Tibial nerve (tissue), 4 donors: Measurements from ENCODE around the gene TRAPPC2. TPM values are rescaled to one million over a fixed set of nuclear protein-coding genes. Genes with fewer than 3 reads are reported as not detected.

ENCODE experiments used
- DNase-seq, 2 donors: peaks; one replicate each; pipeline ENCODE4 v3.0.0-alpha.2; 2019; ENCODE audit warnings: low spot score in 2 of 2
- H3K27ac ChIP-seq, 4 donors: fragments of 200-600 bp; sonication (generic) in 3 of 4; one replicate each; pipeline ENCODE4 v1.5.1; 2017 to 2019; ENCODE audit warnings: mild to moderate bottlenecking in 1 of 4
- H3K27me3 ChIP-seq, 2 donors: fragments of 200-600 bp; sonication (generic) in 1 of 2; one replicate each; pipeline versions ENCODE4 v1.5.1 to v1.6.0; 2017 to 2019
- H3K36me3 ChIP-seq, 3 donors: fragments of 200-600 bp; sonication (generic); one replicate each; pipeline ENCODE4 v1.5.1; 2018 to 2019
- H3K4me1 ChIP-seq, 4 donors: fragments of 200-600 bp; sonication (generic) in 3 of 4; one replicate each; pipeline ENCODE4 v1.5.1; 2017 to 2019
- H3K4me3 ChIP-seq, 4 donors: fragments of 200-600 bp; sonication (generic) in 3 of 4; one replicate each; pipeline ENCODE4 v1.5.1; 2017 to 2019; ENCODE audit warnings: mild to moderate bottlenecking in 1 of 4, moderate library complexity in 1 of 4
- H3K9me3 ChIP-seq, 4 donors: fragments of 200-600 bp; sonication (generic) in 3 of 4; one replicate each; pipeline ENCODE4 v1.5.1; 2017 to 2019
- EP300 ChIP-seq, 2 donors: sonication (generic); formaldehyde crosslinking; IDR thresholded peaks; one replicate each; pipeline ENCODE4 v1.6.1; 2017; ENCODE audit warnings: antibody characterized with exemption in 2 of 2, mild to moderate bottlenecking in 1 of 2
- POLR2A ChIP-seq, 2 donors: fragments of 450-650 bp; IDR thresholded peaks; one replicate each; pipeline ENCODE4 v1.6.1; 2017; ENCODE audit warnings: antibody characterized with exemption in 2 of 2, mild to moderate bottlenecking in 2 of 2, moderate library complexity in 2 of 2
- WGBS, 2 donors: methylation state at CpG; one replicate each; pipeline ENCODE4 v1.1.5; 2018; 5-methylcytosine and 5-hydroxymethylcytosine counted together
- total RNA-seq, 4 donors: library from RNA; depleted of rRNA; stranded (reverse); fragments of >200 nt; gene quantifications; one replicate each; pipeline ENCODE4 v1.1.0, GENCODE V29; 2016
- TF ChIP-seq, protein P1 (sequence below), 5 experiments: fragments of 200-600 bp in 3 of 5; fragments of 450-650 bp in 2 of 5; sonication (generic) in 3 of 5; IDR thresholded peaks; one replicate each; pipeline ENCODE4 v1.5.1; 2016 to 2019; ENCODE audit warnings: antibody characterized with exemption in 5 of 5, mild to moderate bottlenecking in 3 of 5, moderate library complexity in 2 of 5

The TRAPPC2 gene
- total RNA-seq, 4 donors from 2014 or later: 9.0 to 13.8 (median 11.6) TPM

DNA sequence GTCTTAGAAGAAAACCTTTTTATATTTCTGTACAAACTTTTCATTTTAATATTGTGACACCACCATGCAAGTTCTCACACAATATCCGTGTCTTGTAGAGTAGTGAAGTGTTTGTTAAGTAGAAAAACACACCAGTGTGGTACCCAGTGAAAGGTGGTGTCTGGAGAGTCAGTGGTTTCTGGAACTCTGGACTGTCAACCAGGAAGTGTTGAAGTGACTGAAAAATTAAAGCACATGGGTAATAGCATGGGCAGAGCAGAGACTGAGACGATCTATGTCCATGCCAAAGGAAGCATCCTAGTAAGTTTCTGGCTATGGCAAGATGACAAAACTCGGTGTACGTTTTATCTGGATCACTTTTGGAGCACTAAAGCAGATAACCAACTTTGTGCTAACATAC lies 23.3 kb downstream of the TRAPPC2 start:
- WGBS, 2 donors: 78 to 82% methylated on average over 4 of the region's 4 CpGs
- H3K27ac ChIP-seq: no peak overlapping the region
- H3K9me3 ChIP-seq: no peaks in the 10 kb centered on the region
- TF ChIP-seq POLR2A (IDR thresholded peaks at IDR 0.05): no peak
- no peak for TF ChIP-seq EP300 (IDR thresholded peaks at IDR 0.05)
- TF ChIP-seq, protein P1, sequence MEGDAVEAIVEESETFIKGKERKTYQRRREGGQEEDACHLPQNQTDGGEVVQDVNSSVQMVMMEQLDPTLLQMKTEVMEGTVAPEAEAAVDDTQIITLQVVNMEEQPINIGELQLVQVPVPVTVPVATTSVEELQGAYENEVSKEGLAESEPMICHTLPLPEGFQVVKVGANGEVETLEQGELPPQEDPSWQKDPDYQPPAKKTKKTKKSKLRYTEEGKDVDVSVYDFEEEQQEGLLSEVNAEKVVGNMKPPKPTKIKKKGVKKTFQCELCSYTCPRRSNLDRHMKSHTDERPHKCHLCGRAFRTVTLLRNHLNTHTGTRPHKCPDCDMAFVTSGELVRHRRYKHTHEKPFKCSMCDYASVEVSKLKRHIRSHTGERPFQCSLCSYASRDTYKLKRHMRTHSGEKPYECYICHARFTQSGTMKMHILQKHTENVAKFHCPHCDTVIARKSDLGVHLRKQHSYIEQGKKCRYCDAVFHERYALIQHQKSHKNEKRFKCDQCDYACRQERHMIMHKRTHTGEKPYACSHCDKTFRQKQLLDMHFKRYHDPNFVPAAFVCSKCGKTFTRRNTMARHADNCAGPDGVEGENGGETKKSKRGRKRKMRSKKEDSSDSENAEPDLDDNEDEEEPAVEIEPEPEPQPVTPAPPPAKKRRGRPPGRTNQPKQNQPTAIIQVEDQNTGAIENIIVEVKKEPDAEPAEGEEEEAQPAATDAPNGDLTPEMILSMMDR (IDR thresholded peaks at IDR 0.05): no peak
- H3K4me1 ChIP-seq: no peaks in the 10 kb centered on the region
- no peaks in the 10 kb centered on the region for H3K27me3 ChIP-seq
- DNase-seq: no peak
- H3K36me3 ChIP-seq: peaks cover 0 to 28% (median 0%) of the 10 kb centered on the region in 3 donors
- no peak overlapping the region for H3K4me3 ChIP-seq

DNA sequence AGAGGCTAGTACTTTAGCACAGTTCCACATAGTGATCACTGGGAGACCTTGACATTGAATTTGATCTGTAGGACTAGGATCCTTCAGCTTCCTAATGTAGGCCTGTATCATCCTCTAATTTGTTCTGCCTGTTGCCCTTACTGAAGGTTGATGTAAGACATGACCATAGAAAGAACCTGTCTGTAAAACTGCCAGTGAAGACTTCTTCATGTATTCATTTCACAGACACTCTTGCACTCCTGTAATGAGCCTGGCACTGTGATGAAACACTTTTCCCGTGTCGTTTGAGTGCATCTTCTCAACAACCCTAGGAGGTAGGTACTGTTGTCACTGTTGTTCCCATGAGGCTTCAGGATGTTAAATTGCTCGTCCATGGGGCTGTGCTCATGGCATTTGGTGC lies 30.8 kb downstream of the TRAPPC2 start:
- TF ChIP-seq, protein P1 (IDR thresholded peaks at IDR 0.05): no peak
- TF ChIP-seq EP300 (IDR thresholded peaks at IDR 0.05) (no peak), POLR2A (IDR thresholded peaks at IDR 0.05) (no peak)
- H3K9me3 ChIP-seq: no peaks in the 10 kb centered on the region
- no peak overlapping the region for H3K4me3 ChIP-seq
- DNase-seq: no peak
- H3K27me3 ChIP-seq: no peaks in the 10 kb centered on the region
- peaks cover 0 to 6% (median 0%) of the 10 kb centered on the region in 3 donors for H3K36me3 ChIP-seq
- no peak overlapping the region for H3K27ac ChIP-seq
- H3K4me1 ChIP-seq: peaks cover 0 to 37% (median 5%) of the 10 kb centered on the region in 4 donors
- 76 to 78% methylated on average over 3 of the region's 3 CpGs for WGBS, 2 donors

DNA sequence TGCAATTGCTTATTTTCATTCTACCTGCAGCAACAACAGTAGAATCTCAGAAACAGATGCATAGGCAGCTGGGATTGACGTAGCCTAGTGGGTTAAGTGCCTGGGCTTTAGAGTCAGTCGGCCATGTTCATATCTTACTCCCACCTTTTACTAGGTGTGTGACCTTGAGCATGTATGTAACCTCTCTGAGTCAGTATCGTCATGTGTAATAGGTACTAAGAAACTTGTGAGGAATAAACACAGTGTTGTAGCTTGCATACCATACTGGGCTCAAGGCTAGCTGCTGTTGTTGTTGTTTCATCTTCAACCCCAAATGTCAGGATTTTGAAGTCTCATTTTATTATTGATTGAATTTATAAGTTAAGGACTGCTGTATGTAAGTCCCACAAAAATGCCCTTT lies 31.3 kb downstream of the TRAPPC2 start:
- 83 to 94% methylated on average over 3 of the region's 3 CpGs for WGBS, 2 donors
- Histone ChIP-seq H3K27ac (no peak overlapping the region), H3K9me3 (no peaks in the 10 kb centered on the region)

DNA sequence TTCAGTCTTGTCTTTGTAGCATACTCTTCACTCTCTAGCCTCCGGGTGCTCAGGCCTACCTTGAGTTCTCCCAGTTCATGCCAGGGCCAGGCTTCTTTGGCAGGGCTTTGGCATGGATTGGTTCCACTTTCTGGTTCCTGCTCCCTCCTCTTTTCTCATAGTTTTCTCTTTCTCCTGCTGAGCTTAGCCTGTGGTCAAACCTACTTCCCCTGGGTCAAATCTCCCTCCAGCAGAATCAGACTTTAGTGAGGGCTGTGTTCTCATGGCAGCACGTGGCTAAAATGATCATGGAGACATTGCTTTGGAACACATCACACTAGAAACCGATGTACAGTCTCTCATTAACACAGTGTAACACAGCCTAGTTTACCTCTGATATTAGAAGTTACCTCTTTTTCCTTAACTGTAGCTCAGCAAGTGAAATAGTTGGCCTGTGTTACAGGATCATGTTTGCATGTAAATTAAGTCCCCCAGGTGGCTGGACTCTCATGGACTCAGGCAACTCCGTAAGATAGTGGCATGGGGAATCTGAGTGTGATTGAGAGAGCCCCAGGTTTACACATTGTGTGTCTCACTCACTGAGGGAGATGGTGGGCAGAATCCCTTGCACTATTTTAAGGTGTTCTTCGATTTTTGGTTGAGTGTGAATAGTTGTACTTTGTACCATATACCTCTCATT lies 32.2 kb downstream of the TRAPPC2 start:
- 70 to 85% methylated on average over 5 of the region's 5 CpGs for WGBS, 2 donors

More for the DNA sequence above, 31.3 kb downstream of the TRAPPC2 start:
- Histone ChIP-seq H3K4me1 (peaks cover 0 to 42% (median 5%) of the 10 kb centered on the region in 4 donors), H3K36me3 (peaks cover 0 to 4% (median 0%) of the 10 kb centered on the region in 3 donors), H3K4me3 (no peak overlapping the region), H3K27me3 (no peaks in the 10 kb centered on the region)
- no peak for DNase-seq
- TF ChIP-seq POLR2A (IDR thresholded peaks at IDR 0.05) (no peak), EP300 (IDR thresholded peaks at IDR 0.05) (no peak)
- TF ChIP-seq, protein P1 (IDR thresholded peaks at IDR 0.05): no peak

DNA sequence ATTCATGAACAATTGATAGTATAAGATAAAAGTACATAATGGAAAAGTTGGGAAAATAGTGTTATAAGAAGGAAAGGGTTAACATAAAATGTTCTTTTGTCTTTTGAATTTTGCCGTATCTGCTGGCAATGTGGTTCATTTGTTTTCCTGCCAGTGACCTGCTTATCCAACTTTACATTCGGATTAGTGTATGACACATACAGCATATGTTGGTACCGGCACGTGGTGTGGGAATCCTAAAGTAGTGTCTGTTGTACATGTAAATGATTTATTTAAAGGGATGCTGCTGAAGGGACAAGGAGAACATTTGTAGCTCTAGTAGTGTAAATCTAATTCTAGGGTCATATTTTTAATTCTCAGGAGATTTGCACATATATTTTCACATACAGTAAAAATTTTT lies 34.0 kb downstream of the TRAPPC2 start:
- TF ChIP-seq POLR2A (IDR thresholded peaks at IDR 0.05): no peak
- TF ChIP-seq, protein P1 (IDR thresholded peaks at IDR 0.05): no peak
- no peak for TF ChIP-seq EP300 (IDR thresholded peaks at IDR 0.05)
- H3K27me3 ChIP-seq: no peaks in the 10 kb centered on the region
- no peak overlapping the region for H3K27ac ChIP-seq
- no peaks in the 10 kb centered on the region for H3K36me3 ChIP-seq
- WGBS, 2 donors: 39 to 64% methylated on average over 4 of the region's 4 CpGs
- H3K4me1 ChIP-seq: peaks cover 0 to 54% (median 7%) of the 10 kb centered on the region in 4 donors
- H3K4me3 ChIP-seq: no peak overlapping the region
- no peaks in the 10 kb centered on the region for H3K9me3 ChIP-seq
- DNase-seq: no peak

More for the DNA sequence above, 32.2 kb downstream of the TRAPPC2 start:
- H3K9me3 ChIP-seq: no peaks in the 10 kb centered on the region
- H3K27ac ChIP-seq: no peak overlapping the region
- H3K4me1 ChIP-seq: peaks cover 0 to 42% (median 7%) of the 10 kb centered on the region in 4 donors
- no peaks in the 10 kb centered on the region for H3K27me3 ChIP-seq
- H3K4me3 ChIP-seq: no peak overlapping the region
- TF ChIP-seq, protein P1 (IDR thresholded peaks at IDR 0.05): no peak
- TF ChIP-seq EP300 (IDR thresholded peaks at IDR 0.05) (no peak), POLR2A (IDR thresholded peaks at IDR 0.05) (no peak)
- H3K36me3 ChIP-seq: no peaks in the 10 kb centered on the region
- DNase-seq: no peak
